Neural cell (in vitro differentiated cells): ENCODE data around the gene MTRF1. TPM values are rescaled to one million over a fixed set of nuclear protein-coding genes. Genes with fewer than 3 reads are reported as not detected.

Experiments
- H2AFZ ChIP-seq: fragments of 200-600, 300-800 bp; sonication (generic), shearing (Covaris generic); 2 replicates; pipeline ENCODE4 v1.6.0; 2014; ENCODE audit warnings: low read depth, mild to moderate bottlenecking, antibody characterized with exemption, low read length, moderate library complexity
- H3F3A ChIP-seq: fragments of 200-600 bp; shearing (Covaris generic); 2 replicates; pipeline ENCODE4 v1.6.1; 2016; ENCODE audit warnings: mild to moderate bottlenecking, moderate library complexity, mixed read lengths, antibody characterized with exemption, low read length; ENCODE audit not compliant: insufficient read depth, poor library complexity, severe bottlenecking
- H3K27ac ChIP-seq: fragments of 200-600, 300-800 bp; sonication (generic), shearing (Covaris generic); 2 replicates; pipeline ENCODE4 v1.5.1; 2014; ENCODE audit warnings: mild to moderate bottlenecking, low read length, moderate library complexity
- H3K27me3 ChIP-seq: fragments of 300-800, 200-600 bp; sonication (generic), shearing (Covaris generic); 2 replicates; pipeline ENCODE4 v1.6.0; 2014; ENCODE audit warnings: mild to moderate bottlenecking, low read depth, low read length, moderate library complexity; ENCODE audit not compliant: insufficient read depth
- H3K36me3 ChIP-seq: fragments of 300-800, 200-600 bp; sonication (generic), shearing (Covaris generic); 2 replicates; pipeline ENCODE4 v1.5.1; 2014; ENCODE audit warnings: mild to moderate bottlenecking, antibody characterized with exemption, low read length, moderate library complexity; ENCODE audit not compliant: insufficient read depth
- H3K4me2 ChIP-seq: fragments of 300-800, 200-600 bp; sonication (generic), shearing (Covaris generic); 2 replicates; pipeline ENCODE4 v1.6.0; 2014; ENCODE audit warnings: mild to moderate bottlenecking, low read length
- H3K4me3 ChIP-seq: fragments of 300-800, 200-600 bp; sonication (generic), shearing (Covaris generic); 2 replicates; pipeline ENCODE4 v1.5.1; 2014; ENCODE audit warnings: mild to moderate bottlenecking, low read length, moderate library complexity
- H3K79me2 ChIP-seq: fragments of 200-600 bp; shearing (Covaris generic); replicated peaks from 2 replicates; pipeline ENCODE4 v1.6.0; 2014; ENCODE audit warnings: mild to moderate bottlenecking, low read length, moderate library complexity; ENCODE audit not compliant: insufficient read depth
- H3K9ac ChIP-seq: fragments of 300-800, 200-600 bp; sonication (generic), shearing (Covaris generic); 2 replicates; pipeline ENCODE4 v1.6.1; 2016; ENCODE audit warnings: mild to moderate bottlenecking, low read length, mixed read lengths
- H3K9me2 ChIP-seq: fragments of 200-600 bp; shearing (Covaris generic); 2 replicates; pipeline ENCODE4 v1.6.1; 2016; ENCODE audit warnings: mild to moderate bottlenecking, low read length, mixed read lengths; ENCODE audit not compliant: insufficient read depth
- H3K9me3 ChIP-seq: fragments of 200-600, 300-800 bp; sonication (generic), shearing (Covaris generic); 2 replicates; pipeline ENCODE4 v1.6.1; 2016; ENCODE audit warnings: mild to moderate bottlenecking, mixed run types, low read length, moderate library complexity, mixed read lengths
- H4K20me1 ChIP-seq: fragments of 200-600 bp; shearing (Covaris generic); 2 replicates; pipeline ENCODE4 v1.6.1; 2016; ENCODE audit warnings: mild to moderate bottlenecking, mixed run types; ENCODE audit not compliant: insufficient read depth
- CTCF ChIP-seq: fragments of 450-650 bp; IDR thresholded peaks from 2 replicates; pipeline ENCODE4 v1.5.1; 2014; ENCODE audit warnings: antibody characterized with exemption, mild to moderate bottlenecking, moderate library complexity; ENCODE audit not compliant: poor library complexity, severe bottlenecking
- EP300 ChIP-seq: fragments of 450-650 bp; conservative IDR thresholded peaks from 2 replicates; pipeline ENCODE4 v1.6.1; 2014; ENCODE audit warnings: antibody characterized with exemption, mild to moderate bottlenecking, moderate library complexity; ENCODE audit not compliant: poor library complexity, severe bottlenecking
- EZH2 ChIP-seq: fragments of 200-600, 300-800 bp; shearing (Covaris generic), sonication (generic); IDR thresholded peaks from 2 replicates; pipeline ENCODE4 v1.6.1; 2014; ENCODE audit warnings: antibody characterized with exemption, low read length, borderline replicate concordance, mild to moderate bottlenecking; ENCODE audit not compliant: insufficient read depth, poor library complexity, severe bottlenecking
- MXI1 ChIP-seq: fragments of 450-650 bp; conservative IDR thresholded peaks from 2 replicates; pipeline ENCODE4 v1.6.1; 2014; ENCODE audit warnings: antibody characterized with exemption, mild to moderate bottlenecking; ENCODE audit not compliant: poor library complexity, severe bottlenecking
- POLR2AphosphoS5 ChIP-seq: IDR thresholded peaks from 2 replicates; pipeline ENCODE4 v1.6.1; 2012
- RAD21 ChIP-seq: fragments of 450-650 bp; conservative IDR thresholded peaks from 2 replicates; pipeline ENCODE4 v1.6.1; 2014; ENCODE audit warnings: antibody characterized with exemption, mild to moderate bottlenecking, moderate library complexity
- REST ChIP-seq: IDR thresholded peaks from 2 replicates; pipeline ENCODE4 v1.6.1; 2012; ENCODE audit warnings: borderline replicate concordance
- SMC3 ChIP-seq: fragments of 450-650 bp; conservative IDR thresholded peaks from 2 replicates; pipeline ENCODE4 v1.6.1; 2014; ENCODE audit warnings: antibody characterized with exemption, mild to moderate bottlenecking, moderate library complexity; ENCODE audit not compliant: poor library complexity
- TAF1 ChIP-seq: IDR thresholded peaks from 2 replicates; pipeline ENCODE4 v1.6.1; 2012; ENCODE audit warnings: low read depth
- polyA plus RNA-seq: library from polyadenylated mRNA; depleted of rRNA; stranded (reverse); fragments of >200 nt; gene quantifications from 2 replicates; pipeline ENCODE4 v1.2.3, GENCODE V29; 2014

The MTRF1 gene
- polyA plus RNA-seq, 1 donor from 2014 or later: 15.7 TPM

GRCh38 chr13:41188584-41188983 lies 74.8 kb downstream of the MTRF1 start:
- Histone ChIP-seq H3K27me3 (no peaks in the 10 kb centered on the region), H4K20me1 (no peaks in the 10 kb centered on the region), H3K9me2 (no peaks in the 10 kb centered on the region), H3K27ac (no peak overlapping the region), H3K9me3 (no peaks in the 10 kb centered on the region), H3K79me2 (peaks cover 9% of the 10 kb centered on the region), H2AFZ (no peak overlapping the region), H3K4me3 (no peak overlapping the region), H3K4me2 (no peak overlapping the region), H3K36me3 (no peaks in the 10 kb centered on the region), H3K9ac (no peak overlapping the region), H3F3A (no peaks in the 10 kb centered on the region)
- TF ChIP-seq POLR2AphosphoS5 (no peak), CTCF (no peak), EP300 (no peak), EZH2 (no peak), TAF1 (no peak), MXI1 (no peak), SMC3 (no peak), RAD21 (no peak), REST (no peak)

- Histone ChIP-seq H3K27me3 (no peaks in the 10 kb centered on the region), H3K9me2 (no peaks in the 10 kb centered on the region), H3K4me2 (no peak overlapping the region), H4K20me1 (no peaks in the 10 kb centered on the region), H3F3A (no peaks in the 10 kb centered on the region), H3K36me3 (no peaks in the 10 kb centered on the region), H3K79me2 (no peaks in the 10 kb centered on the region), H3K9me3 (no peaks in the 10 kb centered on the region), H3K27ac (no peak overlapping the region), H2AFZ (no peak overlapping the region), H3K4me3 (no peak overlapping the region), H3K9ac (no peak overlapping the region)
- TF ChIP-seq REST (no peak), EP300 (no peak), RAD21 (no peak), EZH2 (no peak), POLR2AphosphoS5 (no peak), CTCF (no peak)
Observed at GRCh38 chr13:41186481-41186880, 76.9 kb downstream of the MTRF1 start.
